Calu3 (cell line): ENCODE results near the gene HNRNPH1. TPM values are rescaled to one million over a fixed set of nuclear protein-coding genes. Genes with fewer than 3 reads are reported as not detected.
"Not testable (repeated sequence)": the region's sequence is repeated elsewhere in the genome, so short reads cannot be mapped to it uniquely, and the experiment has no call there.

ENCODE experiments used
- Bru-seq: library from RNA; stranded (reverse); fragments of 400-500 nt; gene quantifications from one replicate; lab custom pipeline; 2021; lab: Mats Ljungman, UMichigan
- BruChase-seq, 2 experiments: library from RNA; stranded (reverse); fragments of 400-500 nt; gene quantifications; one replicate each; lab custom pipeline; 2021; lab: Mats Ljungman, UMichigan
- BruUV-seq: library from RNA; stranded (reverse); fragments of 400-500 nt; replicated peaks from 2 replicates; lab custom pipeline; 2021; lab: Mats Ljungman, UMichigan
- CTCF ChIA-PET: fragments of 300-600 bp; sonication (Branson Sonifier 250); formaldehyde crosslinking; loops from one replicate; lab custom pipeline; 2022; ENCODE audit warnings: antibody characterized with exemption; lab: Charles Lee
- DNase-seq: peaks from one replicate; pipeline ENCODE4 v3.0.0; 2022
- H3K27ac Mint-ChIP-seq: one replicate; pipeline ENCODE4 v1.8.0; 2022; ENCODE audit warnings: mixed read lengths; ENCODE audit not compliant: unreplicated experiment
- H3K27me3 Mint-ChIP-seq: one replicate; pipeline ENCODE4 v1.8.0; 2022; ENCODE audit warnings: mixed read lengths; ENCODE audit not compliant: unreplicated experiment
- H3K36me3 Mint-ChIP-seq: one replicate; pipeline ENCODE4 v1.8.0; 2022; ENCODE audit warnings: mild to moderate bottlenecking, moderate library complexity, mixed read lengths; ENCODE audit not compliant: insufficient read depth, unreplicated experiment
- H3K4me1 Mint-ChIP-seq: one replicate; pipeline ENCODE4 v1.8.0; 2022; ENCODE audit warnings: mild to moderate bottlenecking, low read depth, mixed read lengths; ENCODE audit not compliant: unreplicated experiment
- H3K4me3 Mint-ChIP-seq: one replicate; pipeline ENCODE4 v1.8.0; 2022; ENCODE audit warnings: mild to moderate bottlenecking, low read depth, moderate library complexity, mixed read lengths; ENCODE audit not compliant: unreplicated experiment
- H3K9me3 Mint-ChIP-seq: one replicate; pipeline ENCODE4 v1.8.0; 2022; ENCODE audit warnings: low read depth, mixed read lengths; ENCODE audit not compliant: unreplicated experiment
- intact Hi-C: fragments of 100-400 bp; cut with micrococcal nuclease; formaldehyde crosslinking; loops from one replicate; pipeline ENCODE4 v1.10.0; 2022; ENCODE audit not compliant: unreplicated experiment
- long read RNA-seq: library from polyadenylated mRNA; stranded (forward); transcript quantifications from one replicate; pipeline ENCODE4 v2.0.0, GENCODE V29; 2022
- total RNA-seq: library from RNA; stranded (reverse); gene quantifications from 2 replicates; pipeline ENCODE4 v1.2.3, GENCODE V29; 2022
- TF ChIP-seq, protein P1 (sequence below): fragments of 200-600 bp; IDR thresholded peaks from one replicate; pipeline ENCODE4 v1.8.0; 2022; ENCODE audit warnings: antibody characterized with exemption; ENCODE audit not compliant: unreplicated experiment

The HNRNPH1 gene, protein sequence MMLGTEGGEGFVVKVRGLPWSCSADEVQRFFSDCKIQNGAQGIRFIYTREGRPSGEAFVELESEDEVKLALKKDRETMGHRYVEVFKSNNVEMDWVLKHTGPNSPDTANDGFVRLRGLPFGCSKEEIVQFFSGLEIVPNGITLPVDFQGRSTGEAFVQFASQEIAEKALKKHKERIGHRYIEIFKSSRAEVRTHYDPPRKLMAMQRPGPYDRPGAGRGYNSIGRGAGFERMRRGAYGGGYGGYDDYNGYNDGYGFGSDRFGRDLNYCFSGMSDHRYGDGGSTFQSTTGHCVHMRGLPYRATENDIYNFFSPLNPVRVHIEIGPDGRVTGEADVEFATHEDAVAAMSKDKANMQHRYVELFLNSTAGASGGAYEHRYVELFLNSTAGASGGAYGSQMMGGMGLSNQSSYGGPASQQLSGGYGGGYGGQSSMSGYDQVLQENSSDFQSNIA
- total RNA-seq (765 and 870 TPM in 2 replicates), Bru-seq, nascent RNA (percentile 100 among the genes with signal in this experiment), BruChase-seq, experiment 1, labeled RNA remaining after a 6-hour chase (percentile 100 among the genes with signal in this experiment), BruChase-seq, experiment 2, labeled RNA remaining after a 2-hour chase (percentile 100 among the genes with signal in this experiment)
- long read RNA-seq, transcript HNRNPH1-203 (14 exons, 2,279 nt), result major isoform, 7 of 60 reads
- long read RNA-seq, transcript HNRNPH1-204 (14 exons, 2,248 nt), result minor isoform, 5 of 60 reads
- long read RNA-seq, partial matches to known transcripts, result 4 of 60 reads
- long read RNA-seq, other reads (novel, unspliced or antisense), result 41 of 60 reads

DNA sequence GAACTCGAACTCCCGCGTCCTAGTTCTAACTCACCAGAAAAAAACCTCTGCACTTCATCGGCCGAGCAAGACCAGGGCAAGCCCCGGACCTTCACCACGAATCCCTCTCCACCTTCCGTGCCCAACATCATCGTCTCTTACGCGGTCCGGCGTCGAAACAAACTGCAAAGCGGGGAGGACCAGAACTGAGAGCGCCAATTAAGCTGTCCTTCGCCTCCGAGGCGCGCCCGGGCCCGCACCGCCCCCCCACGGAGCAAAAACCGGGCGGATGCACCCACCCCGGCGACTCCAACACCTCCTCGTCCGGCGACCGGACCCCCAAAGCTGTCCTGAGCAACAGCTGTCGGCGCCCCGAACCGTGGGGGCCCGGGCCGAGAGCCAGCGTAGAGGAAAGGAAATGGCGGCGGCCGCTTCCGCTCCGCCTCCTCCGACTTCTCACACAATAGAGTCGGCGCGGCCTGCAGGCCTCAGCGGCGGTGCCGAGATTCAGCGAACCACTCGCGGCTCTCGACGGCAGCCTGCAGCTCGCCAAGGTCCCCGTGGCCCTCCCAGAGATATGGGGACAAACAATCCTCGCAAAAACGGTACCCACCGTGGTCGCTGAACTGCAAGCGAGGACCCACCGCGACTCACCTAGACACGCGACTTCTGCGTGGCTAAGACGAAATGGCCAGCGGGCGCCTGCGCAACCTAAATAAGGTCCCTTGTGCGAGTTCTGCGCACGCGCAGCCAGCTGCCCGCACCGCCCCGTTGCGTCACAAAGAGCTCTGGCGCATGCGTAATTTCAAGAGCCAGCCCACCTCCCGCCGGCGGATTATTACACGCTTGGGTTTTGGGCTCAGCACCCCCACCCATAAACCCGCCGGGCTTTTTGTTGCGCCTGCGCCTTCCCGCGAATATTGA, at the start of gene HNRNPH1:
TSS of gene HNRNPH1 (minus strand) at position 669 of the 903 bp plus-strand sequence. CDS start at position 131, 538 bp downstream.
- TF ChIP-seq, protein P1, sequence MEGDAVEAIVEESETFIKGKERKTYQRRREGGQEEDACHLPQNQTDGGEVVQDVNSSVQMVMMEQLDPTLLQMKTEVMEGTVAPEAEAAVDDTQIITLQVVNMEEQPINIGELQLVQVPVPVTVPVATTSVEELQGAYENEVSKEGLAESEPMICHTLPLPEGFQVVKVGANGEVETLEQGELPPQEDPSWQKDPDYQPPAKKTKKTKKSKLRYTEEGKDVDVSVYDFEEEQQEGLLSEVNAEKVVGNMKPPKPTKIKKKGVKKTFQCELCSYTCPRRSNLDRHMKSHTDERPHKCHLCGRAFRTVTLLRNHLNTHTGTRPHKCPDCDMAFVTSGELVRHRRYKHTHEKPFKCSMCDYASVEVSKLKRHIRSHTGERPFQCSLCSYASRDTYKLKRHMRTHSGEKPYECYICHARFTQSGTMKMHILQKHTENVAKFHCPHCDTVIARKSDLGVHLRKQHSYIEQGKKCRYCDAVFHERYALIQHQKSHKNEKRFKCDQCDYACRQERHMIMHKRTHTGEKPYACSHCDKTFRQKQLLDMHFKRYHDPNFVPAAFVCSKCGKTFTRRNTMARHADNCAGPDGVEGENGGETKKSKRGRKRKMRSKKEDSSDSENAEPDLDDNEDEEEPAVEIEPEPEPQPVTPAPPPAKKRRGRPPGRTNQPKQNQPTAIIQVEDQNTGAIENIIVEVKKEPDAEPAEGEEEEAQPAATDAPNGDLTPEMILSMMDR, result no peak
- no TSS peak for BruUV-seq
- Mint-ChIP-seq H3K9me3 (no peaks in the 10 kb centered on the region), H3K27ac (peak within 1 kb of the TSS; percentile 100), H3K4me3 (peak within 1 kb of the TSS; percentile 96), H3K4me1 (peaks cover 40% of the 10 kb centered on the region), H3K27me3 (peaks cover 7% of the 10 kb centered on the region), H3K36me3 (peaks cover 66% of the 10 kb centered on the region)
- CTCF ChIA-PET, result interaction anchor here (1.2 to 1.4 kb wide), 2 partner anchors 10 to 109 kb away, joined by 3 read pairs; no protein-coding TSS in a partner anchor
- intact Hi-C loops, result loop anchor here (1.0 to 5.0 kb wide), 3 partner anchors 72 to 179 kb away; partner anchors contain the start of gene CANX
- DNase-seq, result peak; percentile 99

DNA sequence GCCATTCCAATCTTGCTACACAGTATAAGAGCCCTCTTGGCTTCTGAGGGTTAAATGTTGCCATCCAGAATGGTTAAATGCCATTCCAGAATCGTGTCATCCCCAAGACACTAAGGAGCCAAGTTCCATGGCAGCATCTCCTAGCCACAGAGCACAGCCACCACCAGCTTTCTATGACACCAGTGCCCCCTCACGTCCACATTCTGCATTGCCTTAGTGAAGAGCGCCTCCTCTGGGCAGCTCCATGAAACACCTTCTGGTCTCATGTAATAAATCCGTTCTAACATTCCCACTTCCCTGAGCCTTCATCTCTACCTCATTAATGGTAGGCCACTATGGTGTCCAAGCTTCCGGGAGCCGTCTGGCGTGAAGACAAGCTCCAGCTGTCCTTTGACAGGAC, 44.9 kb upstream of the HNRNPH1 start:
- H3K27me3 Mint-ChIP-seq, result no peaks in the 10 kb centered on the region
- DNase-seq, result no peak
- H3K9me3 Mint-ChIP-seq, result no peaks in the 10 kb centered on the region
- H3K27ac Mint-ChIP-seq, result no peak overlapping the region
- intact Hi-C loops, result no loop called here
- peaks cover 3% of the 10 kb centered on the region for H3K36me3 Mint-ChIP-seq
- H3K4me3 Mint-ChIP-seq, result no peak overlapping the region
- no peaks in the 10 kb centered on the region for H3K4me1 Mint-ChIP-seq
- CTCF ChIA-PET, result interaction anchor here (0.6 kb wide), 1 partner anchor 10 kb away, joined by 3 read pairs; no protein-coding TSS in a partner anchor
- no TSS peak for BruUV-seq
- TF ChIP-seq, protein P1, result peak; percentile 45

DNA sequence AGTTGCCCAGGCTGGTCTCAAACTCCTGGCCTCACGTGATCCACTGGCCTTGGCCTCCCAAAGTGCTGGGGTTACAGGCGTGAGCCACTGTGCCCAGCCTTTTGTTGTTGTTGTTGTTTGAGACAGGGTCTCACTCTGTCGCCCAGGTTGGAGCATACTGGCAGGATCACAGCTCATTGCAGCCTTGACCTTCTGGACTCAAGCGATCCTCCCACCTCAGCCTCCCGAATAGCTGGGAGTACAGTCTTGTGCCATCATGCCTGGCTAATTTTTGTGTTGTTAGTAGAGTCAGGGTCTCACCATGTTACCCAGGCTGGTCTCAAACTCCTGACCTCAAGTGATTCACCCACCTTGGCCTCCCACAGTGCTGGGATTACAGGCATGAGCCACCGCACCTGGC, 38.2 kb upstream of the HNRNPH1 start:
- H3K4me3 Mint-ChIP-seq, H3K9me3 Mint-ChIP-seq, H3K27me3 Mint-ChIP-seq, H3K4me1 Mint-ChIP-seq, DNase-seq, BruUV-seq, H3K27ac Mint-ChIP-seq, intact Hi-C loops: not testable (repeated sequence)
- CTCF ChIA-PET, result interaction anchor here (0.6 kb wide), 1 partner anchor 75 kb away, joined by 7 read pairs; no protein-coding TSS in a partner anchor
- H3K36me3 Mint-ChIP-seq, result peaks cover 11% of the 10 kb centered on the region

DNA sequence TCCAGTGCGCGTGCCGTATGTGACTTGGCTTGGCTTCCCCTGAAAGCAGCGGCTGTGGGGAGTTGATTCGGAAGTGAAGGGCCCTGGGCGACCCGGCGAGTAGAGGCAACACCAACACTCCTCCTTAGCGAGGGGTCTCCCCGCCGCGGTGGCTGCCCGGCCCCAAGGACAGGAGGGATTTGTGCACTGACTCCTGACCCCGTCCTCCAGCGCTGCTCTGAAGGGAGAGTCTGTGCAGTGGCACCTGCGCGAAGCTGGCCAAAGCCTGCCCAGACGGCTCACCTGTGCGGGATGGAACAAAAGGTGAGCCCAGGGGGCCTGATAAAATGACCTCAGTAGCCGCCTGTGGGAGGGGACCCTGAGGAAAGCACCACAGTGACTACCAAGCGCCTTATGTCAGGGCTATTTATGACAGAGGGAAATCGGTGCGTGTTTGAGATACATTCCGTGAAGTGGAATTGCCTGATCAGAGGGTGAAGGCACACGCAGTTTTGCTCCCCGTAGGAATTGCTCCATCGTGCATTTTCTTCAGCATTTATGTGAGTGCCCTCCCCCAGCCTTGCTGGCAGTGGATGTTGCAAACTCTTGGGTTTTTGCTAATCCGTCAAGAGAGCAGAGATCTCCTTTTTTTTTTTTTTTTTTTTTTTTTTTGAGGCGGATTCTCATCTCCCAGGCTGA, 34.8 kb upstream of the HNRNPH1 start:
- H3K27me3 Mint-ChIP-seq, H3K36me3 Mint-ChIP-seq, H3K9me3 Mint-ChIP-seq, intact Hi-C loops, DNase-seq, H3K4me1 Mint-ChIP-seq, H3K27ac Mint-ChIP-seq, CTCF ChIA-PET: not testable (repeated sequence)
- H3K4me3 Mint-ChIP-seq, result peak overlapping the region; percentile 72
- BruUV-seq, result TSS peak; percentile 89

DNA sequence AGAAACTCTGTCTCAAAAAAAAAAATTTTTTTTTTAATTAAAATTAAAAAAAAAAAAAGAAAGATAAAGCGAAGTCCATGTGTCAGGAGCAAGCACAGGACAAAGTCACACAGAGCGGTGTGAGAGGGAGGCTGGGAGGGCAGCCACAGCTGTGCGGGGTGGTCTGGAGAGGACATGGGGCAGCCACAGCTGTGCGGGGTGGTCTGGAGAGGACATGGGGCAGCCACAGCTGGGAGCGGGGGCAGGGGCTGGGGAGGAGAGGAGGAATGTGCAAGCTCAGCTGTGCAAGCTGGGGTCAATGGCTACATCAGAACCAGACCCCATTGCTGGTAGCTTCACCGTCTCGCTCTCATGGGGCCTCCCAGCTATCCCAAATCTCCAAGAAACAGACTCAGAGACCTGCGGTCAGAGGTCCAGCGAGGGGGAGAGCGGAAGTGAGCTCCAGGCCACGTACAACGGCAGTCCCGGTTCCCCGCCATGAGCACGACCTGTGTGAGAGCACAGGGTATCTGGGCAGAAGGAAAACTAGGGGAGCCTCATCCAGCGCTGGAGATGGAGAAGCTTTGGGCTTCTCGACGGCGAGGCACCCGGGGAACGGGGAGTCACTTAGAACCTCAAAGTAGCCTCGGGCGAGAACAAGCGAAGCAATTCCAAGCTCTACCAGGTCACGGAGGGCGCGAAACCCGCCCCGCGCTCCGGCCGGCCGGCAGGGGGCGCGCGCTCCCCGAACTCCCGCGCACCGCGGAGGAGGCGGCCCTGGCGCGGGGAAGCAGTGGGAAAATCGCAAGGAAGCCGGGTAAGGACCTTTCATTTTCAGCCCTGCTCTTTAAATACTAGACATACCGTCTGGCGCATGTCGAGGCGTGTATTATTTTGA, 34.1 kb upstream of the HNRNPH1 start:
- H3K9me3 Mint-ChIP-seq, CTCF ChIA-PET, H3K4me3 Mint-ChIP-seq: not testable (repeated sequence)

DNA sequence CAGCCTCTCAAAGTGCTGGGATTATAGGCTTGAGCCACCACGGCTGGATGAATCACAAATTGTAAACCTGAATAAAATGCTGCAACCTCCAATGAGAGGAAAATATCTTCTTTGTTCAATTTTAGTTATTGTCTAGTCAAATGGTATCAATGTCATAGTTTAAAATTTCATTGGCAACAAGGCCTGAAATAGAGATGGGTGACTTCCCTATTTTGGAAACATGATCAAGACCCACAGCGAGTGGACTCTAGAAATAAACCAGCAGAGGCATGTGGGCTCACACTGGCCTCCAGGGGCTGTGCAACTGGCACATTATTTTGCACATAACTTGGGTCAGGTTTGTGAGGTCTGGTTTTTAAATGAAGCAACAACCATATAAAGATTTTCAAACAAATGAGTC, 29.7 kb upstream of the HNRNPH1 start:
- CTCF ChIA-PET, H3K27ac Mint-ChIP-seq, BruUV-seq, H3K4me1 Mint-ChIP-seq, H3K4me3 Mint-ChIP-seq, DNase-seq, intact Hi-C loops, H3K36me3 Mint-ChIP-seq, H3K9me3 Mint-ChIP-seq: not testable (repeated sequence)
- peaks cover 12% of the 10 kb centered on the region for H3K27me3 Mint-ChIP-seq

More for the DNA sequence above, 34.1 kb upstream of the HNRNPH1 start:
- H3K36me3 Mint-ChIP-seq, H3K4me1 Mint-ChIP-seq, DNase-seq, intact Hi-C loops, H3K27me3 Mint-ChIP-seq, BruUV-seq, H3K27ac Mint-ChIP-seq: not testable (repeated sequence)
